Measurements from ENCODE around the gene UTP18. TPM values are rescaled to one million over a fixed set of nuclear protein-coding genes. Genes with fewer than 3 reads are reported as not detected.

Gene UTP18
- total RNA-seq, 1 experiment from 2014 or later = 68.8 TPM

DNA sequence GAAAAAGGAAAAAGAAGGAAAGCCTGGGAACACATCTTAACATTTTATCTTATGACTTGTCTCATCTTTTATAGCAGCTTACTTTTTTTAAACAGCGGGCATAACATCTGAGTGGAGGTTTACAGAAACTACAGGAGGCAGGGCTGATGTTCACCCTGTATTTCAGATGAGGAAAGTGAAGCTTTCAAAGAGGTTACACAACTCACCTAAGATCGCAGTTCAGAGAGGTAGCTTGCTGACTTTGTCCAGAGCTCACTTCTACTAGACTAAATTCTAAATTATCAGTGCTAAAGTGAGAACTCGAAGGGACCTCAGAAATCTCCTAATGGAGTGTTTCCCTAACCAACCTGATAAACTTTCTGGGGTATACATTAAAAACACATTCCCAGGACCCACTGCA is 4.2 kb upstream of the UTP18 start:
- Mint-ChIP-seq H3K36me3 (peaks cover 54% of the 10 kb centered on the region), H3K27ac (peak overlapping the region; percentile 15; the same call in 1 of the 2 replicates), H3K4me1 (peaks cover 25% of the 10 kb centered on the region), H3K4me3 (no peak overlapping the region), H3K27me3 (ENCODE audit: low read depth) (no peaks in the 10 kb centered on the region), H3K9me3 (peaks cover 5% of the 10 kb centered on the region)
- ATAC-seq (no peak), DNase-seq (ENCODE audit: low spot score) (no peak)
- CTCF ChIA-PET = no interaction called here
- POLR2A ChIA-PET = no interaction called here
- TF ChIP-seq ATF2 (CRISPR knock-in tag; IDR thresholded peaks at IDR 0.05; ENCODE audit: borderline replicate concordance, low read depth) (no peak), ZNF396 (CRISPR knock-in tag; IDR thresholded peaks at IDR 0.05; ENCODE audit: borderline replicate concordance) (no peak), FOXJ3 (CRISPR knock-in tag; IDR thresholded peaks at IDR 0.05; ENCODE audit: borderline replicate concordance) (no peak), SMAD4 (CRISPR knock-in tag; IDR thresholded peaks at IDR 0.05) (no peak)
- TF ChIP-seq, protein P1, sequence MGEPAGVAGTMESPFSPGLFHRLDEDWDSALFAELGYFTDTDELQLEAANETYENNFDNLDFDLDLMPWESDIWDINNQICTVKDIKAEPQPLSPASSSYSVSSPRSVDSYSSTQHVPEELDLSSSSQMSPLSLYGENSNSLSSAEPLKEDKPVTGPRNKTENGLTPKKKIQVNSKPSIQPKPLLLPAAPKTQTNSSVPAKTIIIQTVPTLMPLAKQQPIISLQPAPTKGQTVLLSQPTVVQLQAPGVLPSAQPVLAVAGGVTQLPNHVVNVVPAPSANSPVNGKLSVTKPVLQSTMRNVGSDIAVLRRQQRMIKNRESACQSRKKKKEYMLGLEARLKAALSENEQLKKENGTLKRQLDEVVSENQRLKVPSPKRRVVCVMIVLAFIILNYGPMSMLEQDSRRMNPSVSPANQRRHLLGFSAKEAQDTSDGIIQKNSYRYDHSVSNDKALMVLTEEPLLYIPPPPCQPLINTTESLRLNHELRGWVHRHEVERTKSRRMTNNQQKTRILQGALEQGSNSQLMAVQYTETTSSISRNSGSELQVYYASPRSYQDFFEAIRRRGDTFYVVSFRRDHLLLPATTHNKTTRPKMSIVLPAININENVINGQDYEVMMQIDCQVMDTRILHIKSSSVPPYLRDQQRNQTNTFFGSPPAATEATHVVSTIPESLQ (CRISPR knock-in tag; IDR thresholded peaks at IDR 0.05) = no peak
- TF ChIP-seq, protein P2, sequence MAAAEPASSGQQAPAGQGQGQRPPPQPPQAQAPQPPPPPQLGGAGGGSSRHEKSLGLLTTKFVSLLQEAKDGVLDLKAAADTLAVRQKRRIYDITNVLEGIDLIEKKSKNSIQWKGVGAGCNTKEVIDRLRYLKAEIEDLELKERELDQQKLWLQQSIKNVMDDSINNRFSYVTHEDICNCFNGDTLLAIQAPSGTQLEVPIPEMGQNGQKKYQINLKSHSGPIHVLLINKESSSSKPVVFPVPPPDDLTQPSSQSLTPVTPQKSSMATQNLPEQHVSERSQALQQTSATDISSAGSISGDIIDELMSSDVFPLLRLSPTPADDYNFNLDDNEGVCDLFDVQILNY (CRISPR knock-in tag; IDR thresholded peaks at IDR 0.05) = no peak
- TF ChIP-seq, protein P3, sequence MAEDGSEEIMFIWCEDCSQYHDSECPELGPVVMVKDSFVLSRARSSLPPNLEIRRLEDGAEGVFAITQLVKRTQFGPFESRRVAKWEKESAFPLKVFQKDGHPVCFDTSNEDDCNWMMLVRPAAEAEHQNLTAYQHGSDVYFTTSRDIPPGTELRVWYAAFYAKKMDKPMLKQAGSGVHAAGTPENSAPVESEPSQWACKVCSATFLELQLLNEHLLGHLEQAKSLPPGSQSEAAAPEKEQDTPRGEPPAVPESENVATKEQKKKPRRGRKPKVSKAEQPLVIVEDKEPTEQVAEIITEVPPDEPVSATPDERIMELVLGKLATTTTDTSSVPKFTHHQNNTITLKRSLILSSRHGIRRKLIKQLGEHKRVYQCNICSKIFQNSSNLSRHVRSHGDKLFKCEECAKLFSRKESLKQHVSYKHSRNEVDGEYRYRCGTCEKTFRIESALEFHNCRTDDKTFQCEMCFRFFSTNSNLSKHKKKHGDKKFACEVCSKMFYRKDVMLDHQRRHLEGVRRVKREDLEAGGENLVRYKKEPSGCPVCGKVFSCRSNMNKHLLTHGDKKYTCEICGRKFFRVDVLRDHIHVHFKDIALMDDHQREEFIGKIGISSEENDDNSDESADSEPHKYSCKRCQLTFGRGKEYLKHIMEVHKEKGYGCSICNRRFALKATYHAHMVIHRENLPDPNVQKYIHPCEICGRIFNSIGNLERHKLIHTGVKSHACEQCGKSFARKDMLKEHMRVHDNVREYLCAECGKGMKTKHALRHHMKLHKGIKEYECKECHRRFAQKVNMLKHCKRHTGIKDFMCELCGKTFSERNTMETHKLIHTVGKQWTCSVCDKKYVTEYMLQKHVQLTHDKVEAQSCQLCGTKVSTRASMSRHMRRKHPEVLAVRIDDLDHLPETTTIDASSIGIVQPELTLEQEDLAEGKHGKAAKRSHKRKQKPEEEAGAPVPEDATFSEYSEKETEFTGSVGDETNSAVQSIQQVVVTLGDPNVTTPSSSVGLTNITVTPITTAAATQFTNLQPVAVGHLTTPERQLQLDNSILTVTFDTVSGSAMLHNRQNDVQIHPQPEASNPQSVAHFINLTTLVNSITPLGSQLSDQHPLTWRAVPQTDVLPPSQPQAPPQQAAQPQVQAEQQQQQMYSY (CRISPR knock-in tag; IDR thresholded peaks at IDR 0.05) = no peak

- ATAC-seq (no peak), DNase-seq (ENCODE audit: low spot score) (no peak)
- POLR2A ChIA-PET = no interaction called here
- CTCF ChIA-PET = no interaction called here
- H3K4me1 Mint-ChIP-seq = peaks cover 35% of the 10 kb centered on the region
- TF ChIP-seq, protein P4, sequence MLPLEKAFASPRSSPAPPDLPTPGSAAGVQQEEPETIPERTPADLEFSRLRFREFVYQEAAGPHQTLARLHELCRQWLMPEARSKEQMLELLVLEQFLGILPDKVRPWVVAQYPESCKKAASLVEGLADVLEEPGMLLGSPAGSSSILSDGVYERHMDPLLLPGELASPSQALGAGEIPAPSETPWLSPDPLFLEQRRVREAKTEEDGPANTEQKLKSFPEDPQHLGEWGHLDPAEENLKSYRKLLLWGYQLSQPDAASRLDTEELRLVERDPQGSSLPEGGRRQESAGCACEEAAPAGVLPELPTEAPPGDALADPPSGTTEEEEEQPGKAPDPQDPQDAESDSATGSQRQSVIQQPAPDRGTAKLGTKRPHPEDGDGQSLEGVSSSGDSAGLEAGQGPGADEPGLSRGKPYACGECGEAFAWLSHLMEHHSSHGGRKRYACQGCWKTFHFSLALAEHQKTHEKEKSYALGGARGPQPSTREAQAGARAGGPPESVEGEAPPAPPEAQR (CRISPR knock-in tag; IDR thresholded peaks at IDR 0.05) = no peak
- TF ChIP-seq MXD4 (CRISPR knock-in tag; IDR thresholded peaks at IDR 0.05; ENCODE audit: borderline replicate concordance) (no peak), ATF1 (CRISPR knock-in tag; IDR thresholded peaks at IDR 0.05) (no peak), RORB (CRISPR knock-in tag; IDR thresholded peaks at IDR 0.05) (no peak), TEAD4 (CRISPR knock-in tag; IDR thresholded peaks at IDR 0.05) (no peak), ZNF396 (CRISPR knock-in tag; IDR thresholded peaks at IDR 0.05; ENCODE audit: borderline replicate concordance) (no peak), ZNF263 (CRISPR knock-in tag; IDR thresholded peaks at IDR 0.05; ENCODE audit: low read depth) (no peak), GRHL2 (CRISPR knock-in tag; IDR thresholded peaks at IDR 0.05; ENCODE audit: insufficient replicate concordance, severe bottlenecking) (no peak)
- peak overlapping the region; percentile 92 for H3K4me3 Mint-ChIP-seq
- no peaks in the 10 kb centered on the region for H3K27me3 Mint-ChIP-seq (ENCODE audit: low read depth)
- H3K36me3 Mint-ChIP-seq = peaks cover 42% of the 10 kb centered on the region
- H3K9me3 Mint-ChIP-seq = no peaks in the 10 kb centered on the region
- H3K27ac Mint-ChIP-seq = peak overlapping the region; percentile 51
These were observed 2.9 kb upstream of the UTP18 start for GRCh38 chr17:51257150-51258081.
